Prostate gland (tissue), 2 donors: ENCODE measurements around the gene CHRNG.

Experiments used
- CTCF ChIP-seq, 4 experiments: fragments of 200-600 bp in 2 of 4; fragments of 450-650 bp in 2 of 4; sonication (generic) in 2 of 4; IDR thresholded peaks; 1 replicate in 3 of 4; 2 replicates in 1 of 4; pipeline ENCODE4 v1.5.1; 2016 to 2019; ENCODE audit warnings: antibody characterized with exemption in 4 of 4, mild to moderate bottlenecking in 2 of 4, moderate library complexity in 2 of 4
- POLR2A ChIP-seq: fragments of 450-650 bp; IDR thresholded peaks from one replicate; pipeline ENCODE4 v1.6.1; 2016; ENCODE audit warnings: antibody characterized with exemption, mild to moderate bottlenecking
- POLR2AphosphoS5 ChIP-seq: sonication (generic); formaldehyde crosslinking; IDR thresholded peaks from one replicate; pipeline ENCODE4 v1.6.1; 2017; ENCODE audit warnings: antibody characterized with exemption

- TF ChIP-seq CTCF (IDR thresholded peaks at IDR 0.05) (no peak), POLR2A (no peak), POLR2AphosphoS5 (no peak)
Observed at GRCh38 chr2:232574674-232575403, 35.3 kb downstream of the CHRNG start.
